T-helper 9 cell (primary cell): ENCODE results near the gene ATP8B1.
"Not testable (repeated sequence)": the region's sequence is repeated elsewhere in the genome, so short reads cannot be mapped to it uniquely, and the experiment has no call there.

Source experiments
- DNase-seq: peaks from one replicate; pipeline ENCODE4 v3.0.0-alpha.2; 2020
- total RNA-seq, 2 donors: gene quantifications; one replicate each; lab custom pipeline; 2026; lab: John Stamatoyannopoulos, UW

Gene ATP8B1
- 0 reads per million in 2 donors for total RNA-seq

- DNase-seq, result no peak
Measured at GRCh38 chr18:57803103-57803969, at the start of gene ATP8B1. ATP8B1 (minus strand) TSS chr18:57803315; CDS start chr18:57731807, 71,508 bp downstream.

GRCh38 chr18:57850063-57850462 is 46.9 kb upstream of the ATP8B1 start:
- DNase-seq, result no peak

DNA sequence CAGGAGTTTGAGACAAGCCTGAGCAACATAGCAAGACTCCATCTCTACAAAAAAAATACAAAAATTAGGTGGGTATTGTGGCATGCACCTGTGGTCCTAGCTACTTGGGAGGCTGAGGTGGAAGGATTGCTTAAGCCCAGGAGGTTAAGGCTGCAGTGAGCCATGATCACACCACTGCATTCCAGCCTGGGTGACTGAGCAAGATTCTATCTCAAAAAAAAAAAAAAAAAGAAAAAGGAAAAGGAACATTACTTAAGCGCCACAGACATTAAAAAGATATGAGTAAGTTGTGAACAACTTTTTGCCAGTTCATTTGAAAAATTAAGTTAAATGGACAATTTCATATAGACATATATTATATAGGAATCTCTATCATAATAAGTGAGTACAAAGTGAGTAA is 45.3 kb upstream of the ATP8B1 start:
- DNase-seq, result not testable (repeated sequence)

GRCh38 chr18:57847431-57847830 is 44.3 kb upstream of the ATP8B1 start:
- DNase-seq, result not testable (repeated sequence)

DNA sequence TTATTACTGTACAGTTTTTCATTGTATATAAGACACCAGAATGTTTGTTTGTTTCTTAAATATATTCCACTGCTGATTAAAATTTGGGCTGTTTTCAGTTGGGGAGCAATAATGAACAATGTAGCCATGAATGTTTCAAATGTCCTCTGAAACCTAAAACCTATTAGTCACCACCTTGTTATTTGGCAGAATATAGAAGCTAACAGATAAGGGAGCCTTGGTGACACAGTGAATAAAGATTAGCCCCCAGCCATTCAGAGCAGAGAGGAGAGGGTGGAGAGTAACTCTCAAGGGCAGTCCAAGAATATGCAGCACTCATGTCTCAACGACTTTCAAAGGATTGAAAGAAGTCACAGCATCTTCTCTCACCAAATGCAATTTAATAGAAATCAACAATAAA is 43.1 kb upstream of the ATP8B1 start:
- DNase-seq, result no peak

DNA sequence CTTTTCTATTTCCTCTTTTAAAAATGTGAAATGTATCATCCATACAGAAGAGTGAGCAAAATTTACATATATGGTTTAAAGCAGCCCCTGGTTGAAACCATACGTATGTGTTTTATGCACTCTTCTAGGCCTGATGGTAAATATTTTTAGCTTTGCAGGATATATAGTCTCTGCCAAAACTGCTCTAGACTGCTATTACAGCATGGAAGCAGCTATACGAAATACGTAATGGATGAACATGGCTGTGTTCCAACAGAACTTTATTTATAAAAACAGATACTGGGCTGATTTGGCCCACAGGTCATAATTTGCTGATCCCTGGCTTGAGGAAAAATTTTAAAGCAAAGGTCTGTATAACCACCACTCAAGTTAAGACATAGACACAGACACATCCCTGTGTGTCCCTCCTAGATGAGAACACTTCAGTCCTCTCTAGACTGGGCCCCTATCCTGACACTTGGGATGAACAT is 42.5 kb upstream of the ATP8B1 start:
- no peak for DNase-seq

- DNase-seq, result no peak
Measured at GRCh38 chr18:57844319-57844718, 41.2 kb upstream of the ATP8B1 start.

- DNase-seq, result no peak
Measured at GRCh38 chr18:57843386-57843785, 40.3 kb upstream of the ATP8B1 start.

- DNase-seq, result no peak
Measured at GRCh38 chr18:57841568-57841967, 38.5 kb upstream of the ATP8B1 start.

DNA sequence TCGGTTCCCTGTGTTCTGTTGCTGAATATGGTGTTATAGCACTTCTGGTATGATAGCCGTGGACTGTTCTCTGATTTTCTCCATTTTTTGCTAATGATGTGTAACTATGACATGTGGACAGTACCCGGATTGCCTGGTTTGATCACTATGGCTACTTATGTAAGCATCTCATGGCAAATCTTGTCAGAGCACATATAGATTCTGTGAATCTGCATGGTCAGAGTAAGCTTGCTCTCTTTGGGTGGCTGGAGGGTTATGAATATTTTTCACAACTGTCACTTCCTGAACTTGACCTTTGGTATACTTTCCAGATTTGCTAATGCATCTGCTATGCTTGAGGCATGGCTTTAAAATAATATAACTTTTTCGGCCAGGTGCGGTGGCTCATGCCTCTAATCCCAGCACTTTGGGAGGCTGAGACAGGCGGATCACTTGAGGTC is 36.8 kb upstream of the ATP8B1 start:
- DNase-seq, result no peak

DNA sequence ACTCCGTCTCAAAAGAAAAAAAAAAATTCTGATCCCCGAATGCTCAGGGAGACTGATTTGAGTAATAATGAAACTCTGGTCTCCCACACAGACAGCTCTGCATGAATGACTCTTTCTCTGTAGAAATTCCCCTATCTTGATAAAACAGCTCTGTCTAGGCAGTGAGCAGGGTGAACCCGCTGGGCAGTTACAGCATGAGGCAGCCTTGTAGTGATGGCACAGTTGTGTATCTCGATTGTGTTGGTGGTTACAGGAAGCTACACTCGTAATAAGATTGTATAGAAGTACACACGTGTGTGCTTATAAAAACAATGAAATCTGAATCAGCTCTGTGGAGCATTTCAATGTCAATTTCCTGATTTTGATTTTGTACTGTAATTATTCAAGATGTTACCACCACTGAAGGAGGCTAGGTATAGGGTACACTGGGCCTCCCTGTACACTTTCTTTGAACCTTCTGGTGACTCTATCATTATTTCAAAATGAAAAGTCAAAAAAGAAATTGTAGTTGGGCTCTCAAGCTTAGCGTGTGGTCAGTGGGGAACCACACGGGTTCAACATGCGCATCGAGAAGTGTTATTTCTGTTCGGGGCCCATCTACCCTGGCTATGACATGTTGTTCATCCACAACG is 34.9 kb upstream of the ATP8B1 start:
- DNase-seq, result no peak

GRCh38 chr18:57836557-57836956 is 33.4 kb upstream of the ATP8B1 start:
- no peak for DNase-seq

DNA sequence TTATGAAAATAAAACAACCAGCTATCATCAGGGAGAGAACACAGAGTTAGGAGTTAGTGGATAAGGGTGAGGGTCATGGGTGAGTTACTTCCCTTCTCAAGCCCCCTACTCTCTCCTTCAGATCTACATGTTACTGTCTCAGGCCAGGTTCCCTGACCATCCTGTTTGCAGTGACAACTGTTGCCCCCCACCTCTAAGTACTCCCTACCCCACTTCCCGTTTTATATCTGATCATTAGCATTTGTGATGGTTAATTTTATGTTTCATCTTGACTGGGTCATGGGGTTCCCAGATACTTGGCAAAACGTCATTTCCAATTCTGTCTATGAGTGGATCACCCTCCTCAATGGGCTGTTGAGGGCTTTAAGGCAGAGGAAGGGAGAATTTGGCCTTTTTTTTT is 32.8 kb upstream of the ATP8B1 start:
- DNase-seq, result no peak

GRCh38 chr18:57834616-57835015 is 31.5 kb upstream of the ATP8B1 start:
- no peak for DNase-seq

DNA sequence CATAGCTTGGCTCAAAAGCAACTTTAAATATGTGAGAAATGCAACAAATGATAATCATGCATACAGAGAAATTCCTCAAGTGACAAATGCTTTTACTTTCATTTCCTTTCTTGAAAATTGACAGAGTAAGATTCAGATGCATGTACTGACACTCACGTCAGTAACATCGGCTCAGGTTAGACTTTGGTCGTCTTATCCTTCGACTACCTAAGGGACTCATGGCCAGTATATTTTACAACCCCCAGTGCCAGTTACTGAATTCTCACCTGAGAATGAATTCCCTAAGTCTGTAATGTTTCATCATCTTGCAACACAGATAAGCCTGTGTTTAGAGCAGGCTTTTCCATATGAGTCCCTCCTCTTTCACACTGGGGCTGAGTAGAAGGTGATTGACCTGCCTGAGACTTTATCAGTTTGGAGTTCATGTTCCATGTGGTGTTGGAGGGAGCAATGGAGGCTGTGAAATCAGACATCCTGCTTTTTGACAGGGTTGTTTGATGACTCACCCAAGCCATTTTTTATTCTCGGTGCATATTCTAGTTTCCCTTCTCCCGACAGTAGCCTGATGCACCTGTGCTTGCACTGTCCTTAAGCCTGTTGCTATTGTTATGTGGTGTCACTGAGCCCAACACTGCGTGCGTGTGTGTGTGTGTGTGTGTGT is 30.5 kb upstream of the ATP8B1 start:
- DNase-seq, result no peak

GRCh38 chr18:57832730-57833129 is 29.6 kb upstream of the ATP8B1 start:
- DNase-seq, result no peak

GRCh38 chr18:57831597-57832377 is 28.7 kb upstream of the ATP8B1 start:
- no peak for DNase-seq

GRCh38 chr18:57827646-57828045 is 24.5 kb upstream of the ATP8B1 start:
- no peak for DNase-seq

GRCh38 chr18:57826252-57826651 is 23.1 kb upstream of the ATP8B1 start:
- no peak for DNase-seq

DNA sequence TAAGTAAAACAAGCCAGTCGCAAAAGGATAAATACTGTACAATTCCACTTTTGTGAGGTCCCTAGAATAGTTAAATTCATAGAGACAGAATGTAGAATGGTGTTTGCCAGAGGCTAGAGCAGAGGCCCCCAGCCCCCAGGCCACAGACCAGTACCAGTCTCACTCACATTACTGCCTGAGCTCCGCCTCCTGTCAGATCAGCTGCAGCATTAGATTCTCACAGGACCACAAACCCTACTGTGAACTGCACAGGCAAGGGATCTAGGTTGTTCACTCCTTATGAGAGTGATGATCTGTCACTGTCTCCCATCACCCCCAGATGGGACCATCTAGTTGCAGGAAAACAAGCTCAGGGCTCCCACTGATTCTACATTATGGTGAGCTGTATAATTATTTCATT is 17.5 kb upstream of the ATP8B1 start:
- DNase-seq, result not testable (repeated sequence)

- no peak for DNase-seq
Measured at GRCh38 chr18:57819671-57820460, 16.8 kb upstream of the ATP8B1 start.

DNA sequence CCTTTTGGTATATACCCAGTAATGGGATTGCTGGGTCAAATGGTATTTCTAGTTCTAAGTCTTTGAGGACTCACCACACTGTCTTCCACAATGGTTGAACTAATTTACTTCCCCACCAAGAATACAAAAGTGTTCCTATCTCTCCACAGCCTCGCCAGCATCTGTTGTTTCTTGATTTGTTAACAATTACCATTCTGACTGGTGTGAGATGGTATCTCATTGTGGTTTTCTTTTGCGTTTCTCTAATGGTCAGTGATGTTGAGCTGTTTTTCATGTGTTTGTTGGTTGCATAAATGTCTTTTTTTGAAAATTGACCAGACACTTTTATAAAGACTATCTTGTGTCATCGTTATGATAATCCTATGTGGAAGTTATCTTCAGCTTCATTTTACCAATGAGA is 16.0 kb upstream of the ATP8B1 start:
- no peak for DNase-seq
